Right renal pelvis (tissue), 4 donors: ENCODE results near the gene TSPAN2. TPM values are rescaled to one million over a fixed set of nuclear protein-coding genes. Genes with fewer than 3 reads are reported as not detected.

Experiments used
- DNase-seq, 4 donors: peaks; one replicate each; pipeline ENCODE4 v3.0.0-alpha.2; 2013; ENCODE audit warnings: low read depth in 4 of 4, low spot score in 3 of 4, missing footprints in 1 of 4
- polyA plus RNA-seq, 4 donors: library from polyadenylated mRNA; unstranded; fragments of 120-200 nt; gene quantifications; one replicate each; pipeline ENCODE4 v1.2.1, GENCODE V29; 2013; ENCODE audit not compliant: insufficient read length in 4 of 4

TSPAN2 gene
- polyA plus RNA-seq = 10 to 100 TPM; 39.1 to 46.3 (median 41.2) TPM

- DNase-seq = no peak
These were observed at the start of gene TSPAN2 for GRCh38 chr1:115089420-115090185. Gene TSPAN2, minus strand, starts transcription at chr1:115089503. Its CDS starts 71 bp downstream, at chr1:115089432.

- peak; percentile 79 to 85 (median 82) for DNase-seq
These were observed 49.7 kb upstream of the TSPAN2 start for GRCh38 chr1:115138973-115139372.

- no peak for DNase-seq
These were observed 49.0 kb upstream of the TSPAN2 start for GRCh38 chr1:115138271-115138670.

GRCh38 chr1:115137191-115137590 lies 47.9 kb upstream of the TSPAN2 start:
- DNase-seq = no peak

GRCh38 chr1:115136706-115137105 lies 47.4 kb upstream of the TSPAN2 start:
- no peak for DNase-seq

GRCh38 chr1:115136106-115136505 lies 46.8 kb upstream of the TSPAN2 start:
- DNase-seq = no peak

- no peak for DNase-seq
These were observed 46.4 kb upstream of the TSPAN2 start for GRCh38 chr1:115135681-115136080.

- DNase-seq = no peak
These were observed 45.7 kb upstream of the TSPAN2 start for GRCh38 chr1:115134850-115135480.

- DNase-seq = no peak
These were observed 44.9 kb upstream of the TSPAN2 start for GRCh38 chr1:115134231-115134630.

- DNase-seq = no peak
These were observed 44.1 kb upstream of the TSPAN2 start for GRCh38 chr1:115133440-115133839.

- DNase-seq = no peak
These were observed 41.5 kb upstream of the TSPAN2 start for GRCh38 chr1:115130786-115131185.

- DNase-seq = no peak
These were observed 39.9 kb upstream of the TSPAN2 start for GRCh38 chr1:115129071-115129640.

- no peak for DNase-seq
These were observed 38.2 kb upstream of the TSPAN2 start for GRCh38 chr1:115127539-115127938.

GRCh38 chr1:115126516-115126915 lies 37.2 kb upstream of the TSPAN2 start:
- DNase-seq = no peak

- no peak for DNase-seq
These were observed 33.8 kb upstream of the TSPAN2 start for GRCh38 chr1:115123116-115123515.

GRCh38 chr1:115121793-115122192 lies 32.5 kb upstream of the TSPAN2 start:
- no peak for DNase-seq

- DNase-seq = no peak
These were observed 31.0 kb upstream of the TSPAN2 start for GRCh38 chr1:115120296-115120695.

GRCh38 chr1:115118611-115119010 lies 29.3 kb upstream of the TSPAN2 start:
- DNase-seq = no peak

- no peak for DNase-seq
These were observed 28.8 kb upstream of the TSPAN2 start for GRCh38 chr1:115118086-115118485.

GRCh38 chr1:115117298-115117697 lies 28.0 kb upstream of the TSPAN2 start:
- DNase-seq = no peak

GRCh38 chr1:115116512-115116911 lies 27.2 kb upstream of the TSPAN2 start:
- DNase-seq = no peak
